HepG2 (cell line): ENCODE results near the gene SLC16A3. TPM values are rescaled to one million over a fixed set of nuclear protein-coding genes. Genes with fewer than 3 reads are reported as not detected.

Experiments
- ARNTL ChIP-seq: sonication (generic); formaldehyde crosslinking; IDR thresholded peaks from 2 replicates; pipeline ENCODE4 v1.4.0; 2020; ENCODE audit warnings: mild to moderate bottlenecking, missing genetic modification reagents
- CBFB ChIP-seq: sonication (generic); formaldehyde crosslinking; IDR thresholded peaks from 2 replicates; pipeline ENCODE4 v1.4.0; 2020; ENCODE audit warnings: missing genetic modification reagents
- CREB3 ChIP-seq: sonication (generic); formaldehyde crosslinking; IDR thresholded peaks from 2 replicates; pipeline ENCODE4 v1.5.0; 2020; ENCODE audit warnings: missing genetic modification reagents
- FOXP1 ChIP-seq, 2 experiments: fragments of 450-650 bp in 1 of 2; IDR thresholded peaks; 2 replicates each; pipeline ENCODE4 v1.6.1; 2017 to 2018; ENCODE audit warnings: antibody characterized with exemption in 1 of 2
- GABPA ChIP-seq, 2 experiments: IDR thresholded peaks; 2 replicates each; pipeline ENCODE4 v1.6.1; 2011 to 2016; ENCODE audit warnings: low read depth in 2 of 2, low read length in 1 of 2, missing biosample characterization in 1 of 2, missing genetic modification characterization in 1 of 2
- HNRNPL ChIP-seq: fragments of 200-400 bp; formaldehyde crosslinking; IDR thresholded peaks from 2 replicates; pipeline ENCODE4 v1.6.1; 2017; ENCODE audit warnings: mild to moderate bottlenecking, low read depth, low read length
- KLF11 ChIP-seq: IDR thresholded peaks from 2 replicates; pipeline ENCODE4 v1.6.1; 2016; ENCODE audit warnings: missing compliant biosample characterization
- NFE2L2 ChIP-seq: fragments of 150-350 bp; IDR thresholded peaks from 2 replicates; pipeline ENCODE4 v1.6.1; 2014; ENCODE audit warnings: low read length
- PITX1 ChIP-seq: sonication (generic); formaldehyde crosslinking; IDR thresholded peaks from 2 replicates; pipeline ENCODE4 v1.5.1; 2020; ENCODE audit warnings: mild to moderate bottlenecking, missing genetic modification reagents
- SCMH1 ChIP-seq: sonication (generic); formaldehyde crosslinking; IDR thresholded peaks from 2 replicates; pipeline ENCODE4 v1.9.0; 2021; ENCODE audit warnings: missing genetic modification reagents, mild to moderate bottlenecking, borderline replicate concordance
- SNAPC2 ChIP-seq: sonication (generic); formaldehyde crosslinking; IDR thresholded peaks from 2 replicates; pipeline ENCODE4 v1.8.1; 2022; ENCODE audit warnings: mild to moderate bottlenecking, missing genetic modification reagents
- SP5 ChIP-seq: IDR thresholded peaks from 2 replicates; pipeline ENCODE4 v1.6.1; 2016; ENCODE audit warnings: low read depth, borderline replicate concordance
- TCF12 ChIP-seq, 2 experiments: fragments of 450-650 bp in 1 of 2; sonication (generic) in 1 of 2; formaldehyde crosslinking in 1 of 2; IDR thresholded peaks; 2 replicates each; pipeline versions ENCODE4 v1.6.1 to v1.8.0; 2017 to 2022; ENCODE audit warnings: antibody characterized with exemption in 1 of 2, mild to moderate bottlenecking in 1 of 2, missing genetic modification reagents in 1 of 2, moderate library complexity in 1 of 2
- ZNF180 ChIP-seq: sonication (generic); formaldehyde crosslinking; IDR thresholded peaks from 2 replicates; pipeline ENCODE4 v1.4.0; 2020; ENCODE audit warnings: low read depth, missing genetic modification reagents, borderline replicate concordance
- ZNF331 ChIP-seq: sonication (generic); formaldehyde crosslinking; IDR thresholded peaks from 2 replicates; pipeline ENCODE4 v1.4.0; 2020; ENCODE audit warnings: missing genetic modification reagents
- ZNF382 ChIP-seq: sonication (generic); formaldehyde crosslinking; IDR thresholded peaks from 2 replicates; pipeline ENCODE4 v1.5.0; 2020; ENCODE audit warnings: missing genetic modification reagents, mild to moderate bottlenecking, borderline replicate concordance
- ZNF430 ChIP-seq: sonication (generic); formaldehyde crosslinking; IDR thresholded peaks from 2 replicates; pipeline ENCODE4 v1.9.0; 2021; ENCODE audit warnings: mild to moderate bottlenecking, missing genetic modification reagents
- ZNF670 ChIP-seq: sonication (generic); formaldehyde crosslinking; IDR thresholded peaks from 2 replicates; pipeline ENCODE4 v1.8.0; 2022; ENCODE audit warnings: mild to moderate bottlenecking, missing genetic modification reagents, borderline replicate concordance
- ZNF768 ChIP-seq: sonication (generic); formaldehyde crosslinking; IDR thresholded peaks from 2 replicates; pipeline ENCODE4 v1.4.0; 2020; ENCODE audit warnings: missing genetic modification reagents
- polyA plus RNA-seq, 8 experiments: library from polyadenylated mRNA; depleted of rRNA in 3 of 8; stranded (reverse) in 7 of 8; unstranded in 1 of 8; fragments of >200 nt; fragmentation: Illumina TruSeq in 4 of 8; extraction: Trizol in 4 of 8; gene quantifications; 2 replicates each; pipeline versions ENCODE4 v1.2.1 to v1.2.3, GENCODE V29; 2011 to 2016; ENCODE audit warnings: low read depth in 4 of 8, missing spikeins in 1 of 8, mixed read lengths in 1 of 8; ENCODE audit not compliant: insufficient read depth in 1 of 8
- total RNA-seq, 5 experiments: library from RNA; depleted of rRNA; stranded (reverse); fragments of >200 nt; fragmentation: Illumina TruSeq; extraction: Trizol; gene quantifications; 2 replicates each; pipeline ENCODE4 v1.2.3, GENCODE V29; 2016; ENCODE audit warnings: low read depth in 1 of 5
- TF ChIP-seq, protein P1 (sequence below): sonication (generic); formaldehyde crosslinking; IDR thresholded peaks from 2 replicates; pipeline ENCODE4 v1.5.0; 2020; ENCODE audit warnings: mild to moderate bottlenecking, missing genetic modification reagents, borderline replicate concordance
- TF ChIP-seq, protein P2 (sequence below): sonication (generic); formaldehyde crosslinking; IDR thresholded peaks from 2 replicates; pipeline ENCODE4 v1.4.0; 2020; ENCODE audit warnings: mild to moderate bottlenecking, missing genetic modification reagents

The SLC16A3 gene
- total and polyA plus RNA-seq, 2 of the 13 experiments (the other 11 are each of a cell fraction or from before 2014, with no cell fraction given): 242 to 349 TPM

DNA sequence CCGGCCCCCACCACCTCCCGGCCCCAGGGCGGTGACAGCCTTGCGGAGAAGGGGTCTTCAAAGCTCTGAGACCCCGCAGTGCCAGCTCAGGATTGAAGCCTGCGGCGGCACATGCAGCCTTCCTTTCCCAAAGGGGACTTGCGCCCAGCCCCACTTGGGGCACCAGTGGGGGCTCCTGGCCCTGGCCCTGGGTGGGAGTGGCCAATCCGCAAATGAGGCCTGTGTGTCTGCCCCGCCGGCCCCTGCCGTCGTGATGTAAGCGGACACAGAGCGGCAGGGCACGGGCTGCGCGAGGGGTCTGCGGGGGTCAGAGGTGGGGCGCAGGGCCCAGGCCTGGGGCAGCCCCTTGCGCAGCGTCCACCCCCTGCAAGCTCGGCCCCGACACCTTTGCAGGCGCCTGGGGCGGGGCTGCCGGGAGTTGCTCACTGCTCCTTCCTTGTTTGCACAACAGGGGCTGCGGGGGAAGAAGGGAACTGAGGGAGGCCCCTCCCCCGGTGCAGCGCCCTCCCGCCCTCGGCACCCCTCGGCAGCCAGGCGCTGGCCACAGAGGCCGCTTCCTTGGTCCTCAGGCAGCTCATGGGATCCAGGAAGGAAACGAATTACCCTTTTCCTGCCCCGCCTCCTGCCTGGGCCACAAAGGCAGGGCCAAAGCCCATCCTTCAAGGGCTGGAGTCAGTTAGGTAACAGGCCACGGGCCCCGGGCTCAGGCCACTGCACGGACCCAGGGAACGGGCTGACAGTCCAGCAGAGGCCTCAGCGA, 2.9 kb downstream of the SLC16A3 start (continued):
- no peak for TF ChIP-seq GABPA (IDR thresholded peaks at IDR 0.05; ENCODE audit: low read depth, low read length)
- TF ChIP-seq GABPA (CRISPR knock-in tag; IDR thresholded peaks at IDR 0.05; ENCODE audit: low read depth): peak; percentile 62
- TF ChIP-seq TCF12 (IDR thresholded peaks at IDR 0.05): no peak
- peak; percentile 15; the same call in 1 of the 2 replicates for TF ChIP-seq TCF12 (CRISPR knock-in tag; IDR thresholded peaks at IDR 0.05)
- TF ChIP-seq, protein P1, sequence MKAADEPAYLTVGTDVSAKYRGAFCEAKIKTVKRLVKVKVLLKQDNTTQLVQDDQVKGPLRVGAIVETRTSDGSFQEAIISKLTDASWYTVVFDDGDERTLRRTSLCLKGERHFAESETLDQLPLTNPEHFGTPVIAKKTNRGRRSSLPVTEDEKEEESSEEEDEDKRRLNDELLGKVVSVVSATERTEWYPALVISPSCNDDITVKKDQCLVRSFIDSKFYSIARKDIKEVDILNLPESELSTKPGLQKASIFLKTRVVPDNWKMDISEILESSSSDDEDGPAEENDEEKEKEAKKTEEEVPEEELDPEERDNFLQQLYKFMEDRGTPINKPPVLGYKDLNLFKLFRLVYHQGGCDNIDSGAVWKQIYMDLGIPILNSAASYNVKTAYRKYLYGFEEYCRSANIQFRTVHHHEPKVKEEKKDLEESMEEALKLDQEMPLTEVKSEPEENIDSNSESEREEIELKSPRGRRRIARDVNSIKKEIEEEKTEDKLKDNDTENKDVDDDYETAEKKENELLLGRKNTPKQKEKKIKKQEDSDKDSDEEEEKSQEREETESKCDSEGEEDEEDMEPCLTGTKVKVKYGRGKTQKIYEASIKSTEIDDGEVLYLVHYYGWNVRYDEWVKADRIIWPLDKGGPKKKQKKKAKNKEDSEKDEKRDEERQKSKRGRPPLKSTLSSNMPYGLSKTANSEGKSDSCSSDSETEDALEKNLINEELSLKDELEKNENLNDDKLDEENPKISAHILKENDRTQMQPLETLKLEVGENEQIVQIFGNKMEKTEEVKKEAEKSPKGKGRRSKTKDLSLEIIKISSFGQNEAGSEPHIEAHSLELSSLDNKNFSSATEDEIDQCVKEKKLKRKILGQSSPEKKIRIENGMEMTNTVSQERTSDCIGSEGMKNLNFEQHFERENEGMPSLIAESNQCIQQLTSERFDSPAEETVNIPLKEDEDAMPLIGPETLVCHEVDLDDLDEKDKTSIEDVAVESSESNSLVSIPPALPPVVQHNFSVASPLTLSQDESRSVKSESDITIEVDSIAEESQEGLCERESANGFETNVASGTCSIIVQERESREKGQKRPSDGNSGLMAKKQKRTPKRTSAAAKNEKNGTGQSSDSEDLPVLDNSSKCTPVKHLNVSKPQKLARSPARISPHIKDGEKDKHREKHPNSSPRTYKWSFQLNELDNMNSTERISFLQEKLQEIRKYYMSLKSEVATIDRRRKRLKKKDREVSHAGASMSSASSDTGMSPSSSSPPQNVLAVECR (CRISPR knock-in tag): peak; percentile 94
- TF ChIP-seq ZNF180 (CRISPR knock-in tag): no peak
- TF ChIP-seq ZNF430 (CRISPR knock-in tag): peak; percentile 90; the same call in 1 of the 2 replicates
- TF ChIP-seq CBFB (CRISPR knock-in tag): peak; percentile 64; the same call in 1 of the 2 replicates
- TF ChIP-seq ZNF768 (CRISPR knock-in tag): no peak
- TF ChIP-seq, protein P2, sequence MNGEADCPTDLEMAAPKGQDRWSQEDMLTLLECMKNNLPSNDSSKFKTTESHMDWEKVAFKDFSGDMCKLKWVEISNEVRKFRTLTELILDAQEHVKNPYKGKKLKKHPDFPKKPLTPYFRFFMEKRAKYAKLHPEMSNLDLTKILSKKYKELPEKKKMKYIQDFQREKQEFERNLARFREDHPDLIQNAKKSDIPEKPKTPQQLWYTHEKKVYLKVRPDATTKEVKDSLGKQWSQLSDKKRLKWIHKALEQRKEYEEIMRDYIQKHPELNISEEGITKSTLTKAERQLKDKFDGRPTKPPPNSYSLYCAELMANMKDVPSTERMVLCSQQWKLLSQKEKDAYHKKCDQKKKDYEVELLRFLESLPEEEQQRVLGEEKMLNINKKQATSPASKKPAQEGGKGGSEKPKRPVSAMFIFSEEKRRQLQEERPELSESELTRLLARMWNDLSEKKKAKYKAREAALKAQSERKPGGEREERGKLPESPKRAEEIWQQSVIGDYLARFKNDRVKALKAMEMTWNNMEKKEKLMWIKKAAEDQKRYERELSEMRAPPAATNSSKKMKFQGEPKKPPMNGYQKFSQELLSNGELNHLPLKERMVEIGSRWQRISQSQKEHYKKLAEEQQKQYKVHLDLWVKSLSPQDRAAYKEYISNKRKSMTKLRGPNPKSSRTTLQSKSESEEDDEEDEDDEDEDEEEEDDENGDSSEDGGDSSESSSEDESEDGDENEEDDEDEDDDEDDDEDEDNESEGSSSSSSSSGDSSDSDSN (CRISPR knock-in tag): peak; percentile 91
- TF ChIP-seq SCMH1 (CRISPR knock-in tag): no peak
- no peak for TF ChIP-seq HNRNPL
- peak; percentile 93 for TF ChIP-seq SNAPC2 (CRISPR knock-in tag)
- peak; percentile 78 for TF ChIP-seq ARNTL (CRISPR knock-in tag)
- 0 out of 2 replicates have a peak, but pooled peaks have one; percentile 30 for TF ChIP-seq CREB3
- TF ChIP-seq SP5 (CRISPR knock-in tag): peak; percentile 98
- TF ChIP-seq ZNF382 (CRISPR knock-in tag): no peak
- TF ChIP-seq ZNF670: peak; percentile 68; the same call in 1 of the 2 replicates
- TF ChIP-seq PITX1 (CRISPR knock-in tag): peak; percentile 47
- TF ChIP-seq NFE2L2: no peak
- peak; percentile 90 for TF ChIP-seq ZNF331
- no peak for TF ChIP-seq FOXP1 (IDR thresholded peaks at IDR 0.05)
- TF ChIP-seq FOXP1 (CRISPR knock-in tag; IDR thresholded peaks at IDR 0.05): peak; percentile 77
- 0 out of 2 replicates have a peak, but pooled peaks have one; percentile 71 for TF ChIP-seq KLF11 (CRISPR knock-in tag)
